HG03521 (cell line): ENCODE results near the gene MOB4.
"Not testable (repeated sequence)": the region's sequence is repeated elsewhere in the genome, so short reads cannot be mapped to it uniquely, and the experiment has no call there.

Source experiments
- ATAC-seq: cut with Tn5 transposase; IDR thresholded peaks from one replicate; pipeline ENCODE4 v1.9.1; 2021; ENCODE audit warnings: mild to moderate bottlenecking, moderate library complexity; ENCODE audit not compliant: unreplicated experiment

The MOB4 gene

DNA sequence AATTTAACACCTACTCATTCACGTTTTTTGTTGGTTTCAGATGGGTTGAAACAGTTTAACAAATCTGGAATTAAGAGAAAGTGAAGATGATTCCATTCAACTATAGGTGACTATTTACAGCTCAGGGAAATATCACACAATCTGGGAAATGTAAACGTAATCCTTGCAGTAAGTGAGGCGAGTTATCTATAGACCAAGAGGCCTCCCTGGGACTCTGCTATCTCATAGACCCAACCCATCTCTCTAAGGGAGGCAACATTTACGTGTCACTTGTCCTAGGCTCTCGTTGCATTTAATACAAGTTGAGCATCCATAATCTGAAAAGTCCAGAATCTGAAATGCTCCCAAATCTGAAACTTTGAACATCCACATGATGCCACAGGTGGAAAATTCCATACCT, 2.0 kb upstream of the MOB4 start:
- ATAC-seq = no peak

DNA sequence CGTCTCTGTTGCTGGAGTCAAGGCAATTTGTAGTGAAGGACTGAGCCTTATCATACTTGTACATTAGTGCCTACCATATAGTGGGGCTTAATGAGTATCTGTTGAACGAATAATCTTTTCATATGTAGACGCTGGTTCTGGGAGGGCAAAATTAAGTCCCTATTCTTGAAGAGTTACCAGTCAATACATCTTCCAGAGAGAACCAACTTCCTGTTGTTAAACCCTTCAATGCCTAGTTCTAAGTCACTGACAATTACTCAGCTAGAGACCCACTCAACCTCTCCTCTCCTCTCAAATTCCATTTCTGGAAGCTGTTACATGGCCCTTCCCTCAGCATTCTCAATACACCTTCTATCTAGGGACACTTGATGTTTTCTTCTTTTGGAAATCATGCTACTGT, 1.1 kb upstream of the MOB4 start:
- no peak for ATAC-seq

DNA sequence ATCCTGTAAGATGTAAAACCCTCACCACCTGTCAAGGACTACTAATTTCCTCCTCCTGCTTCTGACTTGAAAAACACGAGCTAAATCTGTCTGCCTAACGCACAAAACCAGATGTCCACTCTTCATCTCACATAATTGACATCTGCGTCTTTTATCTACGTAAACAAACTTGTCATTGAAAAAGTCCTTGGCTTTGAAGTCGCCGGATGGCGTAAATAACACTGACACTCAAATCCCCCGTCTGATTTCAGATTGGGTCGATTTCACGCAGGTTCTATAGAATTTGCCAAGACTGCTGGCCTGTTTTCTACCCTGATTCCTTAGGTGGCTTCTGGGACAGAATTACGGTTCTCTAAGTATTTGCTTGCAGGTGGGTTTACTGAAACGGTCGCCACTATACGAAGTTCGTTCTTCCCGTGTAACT, 539 bp upstream of the MOB4 start:
- no peak for ATAC-seq

DNA sequence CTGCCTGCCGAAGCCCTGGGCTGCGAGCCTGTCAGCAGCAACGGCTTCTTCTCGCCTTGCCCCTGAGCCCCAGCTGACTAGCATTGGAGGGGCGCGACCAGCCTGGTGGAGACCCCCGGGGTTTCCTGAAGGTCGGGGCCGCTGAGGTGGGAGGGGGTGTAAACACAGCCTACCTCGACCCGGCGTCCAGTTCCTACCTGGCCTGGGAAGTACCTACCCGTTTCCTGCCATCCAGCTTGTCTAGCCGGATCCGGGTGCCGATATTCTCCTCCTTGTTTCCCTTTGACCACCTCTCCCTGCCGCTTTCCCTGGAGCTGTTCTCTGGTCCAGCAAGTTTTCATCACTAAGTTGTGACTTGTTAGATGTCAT, 511 bp downstream of the MOB4 start:
- peak; percentile 4 for ATAC-seq

DNA sequence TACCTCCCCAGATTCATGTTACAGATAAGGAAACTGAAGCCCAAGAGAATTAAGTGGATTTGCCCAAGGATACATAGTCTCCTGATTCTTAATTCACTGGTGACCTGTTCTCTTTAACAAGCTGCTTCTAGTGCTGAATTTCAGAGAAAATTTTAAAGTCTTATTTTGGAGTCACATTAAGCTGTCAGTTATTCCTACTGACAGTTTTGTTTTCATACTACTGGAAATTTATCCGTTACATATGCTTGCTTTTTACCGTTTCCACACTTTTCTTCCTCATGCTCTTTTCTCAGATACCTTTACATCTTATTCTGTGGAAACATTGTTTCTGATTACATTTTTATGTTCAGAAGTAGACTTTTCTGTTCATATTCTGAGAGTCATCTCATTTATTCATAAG, 1.3 kb downstream of the MOB4 start:
- ATAC-seq = no peak

DNA sequence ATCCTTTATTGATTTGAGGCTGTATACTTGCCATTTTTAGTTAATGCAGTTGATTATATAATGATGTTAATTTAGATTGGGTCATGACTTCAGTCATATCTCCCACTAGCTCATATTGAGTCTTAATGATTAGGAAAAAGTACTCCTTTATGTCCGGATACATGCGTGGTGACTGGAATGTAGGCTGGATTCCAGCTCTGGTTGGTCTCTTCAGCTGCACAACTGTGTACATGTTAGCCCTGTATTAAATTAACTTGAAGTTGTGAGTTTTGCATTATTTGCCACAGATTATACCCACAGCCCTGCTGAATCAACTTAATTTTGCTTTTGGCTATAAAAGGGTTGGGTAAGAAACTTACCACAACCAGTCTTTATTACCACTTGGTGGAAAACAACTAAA, 22.5 kb downstream of the MOB4 start:
- no peak for ATAC-seq

DNA sequence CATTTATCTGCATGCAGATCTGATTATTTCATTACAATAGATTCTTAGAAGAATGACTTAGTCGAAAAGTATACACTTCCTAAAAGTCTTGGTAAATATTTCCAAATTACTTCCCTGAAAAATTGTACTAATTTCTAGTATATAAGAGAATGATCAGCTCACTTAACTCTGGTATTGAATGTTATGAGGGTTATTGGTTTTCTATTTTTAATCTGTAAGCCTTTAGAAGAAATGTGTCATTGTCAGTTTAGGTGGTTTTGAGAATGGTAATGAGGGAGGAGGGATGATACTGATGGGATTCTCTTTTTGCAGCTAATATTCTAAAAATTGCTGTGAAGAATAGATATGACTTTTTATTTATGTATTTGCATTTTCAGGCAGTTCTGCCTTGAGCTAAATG, 23.9 kb downstream of the MOB4 start:
- ATAC-seq = no peak

DNA sequence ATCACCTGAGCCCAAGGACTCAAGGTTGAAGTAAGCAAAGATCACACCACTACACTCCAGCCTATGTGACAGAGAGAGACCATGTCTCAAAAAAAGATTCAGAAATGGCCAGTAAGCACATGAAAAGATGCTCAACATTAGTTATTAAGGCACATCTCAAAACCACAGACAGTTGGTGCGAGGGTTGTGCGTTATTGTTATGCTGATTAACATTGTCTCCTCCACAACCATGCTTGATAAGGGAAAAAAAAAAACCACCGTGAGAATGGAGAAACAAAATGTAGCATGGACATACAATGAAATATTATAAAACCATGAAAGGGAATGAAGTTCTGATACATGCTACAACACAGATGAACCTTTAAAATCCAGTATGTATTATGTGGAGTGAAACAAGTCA, 27.3 kb downstream of the MOB4 start:
- no peak for ATAC-seq

DNA sequence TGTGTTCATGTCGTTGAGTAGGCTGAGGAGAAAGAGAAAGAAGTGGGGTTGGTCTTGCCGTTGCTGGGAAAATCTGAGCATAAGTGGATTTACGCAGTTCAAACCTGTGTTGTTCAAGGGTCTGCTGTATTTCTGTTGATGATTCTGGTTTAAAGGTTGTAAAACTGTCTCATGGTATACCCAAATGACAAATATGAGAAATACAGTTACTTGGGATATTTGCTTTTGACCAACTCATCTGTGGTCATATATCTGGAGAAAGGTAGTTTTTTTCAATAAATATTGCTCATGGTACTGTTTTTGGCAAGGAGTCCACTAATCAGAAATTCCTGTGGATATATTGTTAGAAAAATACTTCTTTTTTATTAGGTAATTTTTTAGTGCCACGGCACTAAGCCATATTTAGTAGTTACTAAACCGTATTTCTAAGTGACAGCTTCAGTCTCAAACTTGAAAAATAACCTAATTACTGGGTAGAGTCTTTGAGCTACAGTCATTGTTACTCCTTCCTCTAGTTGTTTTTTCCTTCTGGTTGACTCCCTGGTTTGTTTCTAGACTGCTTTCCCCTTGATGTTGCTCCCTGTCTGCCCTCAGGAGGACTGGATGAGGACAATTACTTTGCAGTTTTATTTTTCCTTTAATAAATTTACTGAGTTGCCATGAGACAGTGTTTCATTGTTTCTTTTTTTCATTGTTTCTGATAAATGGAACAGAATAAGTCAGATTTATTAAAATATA, 31.5 kb downstream of the MOB4 start:
- no peak for ATAC-seq

DNA sequence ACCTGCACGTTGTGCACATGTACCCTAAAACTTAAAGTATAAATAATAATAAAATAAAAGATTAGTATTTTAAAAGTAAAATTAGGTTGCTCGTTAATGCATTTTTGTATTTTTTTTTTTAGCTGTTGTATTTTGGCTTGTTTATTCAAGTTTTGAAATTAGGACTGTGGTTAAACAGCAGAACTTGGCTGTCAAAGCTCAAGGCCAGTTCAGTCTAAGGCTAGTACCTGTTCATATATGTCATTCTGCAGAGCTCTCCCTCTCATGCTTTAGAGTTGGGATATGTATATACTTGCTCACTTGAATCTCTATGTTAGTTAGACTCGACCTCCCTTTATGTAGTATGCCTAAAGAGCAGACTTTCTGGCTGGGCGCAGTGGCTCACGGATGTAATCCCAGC, 32.7 kb downstream of the MOB4 start:
- no peak for ATAC-seq

DNA sequence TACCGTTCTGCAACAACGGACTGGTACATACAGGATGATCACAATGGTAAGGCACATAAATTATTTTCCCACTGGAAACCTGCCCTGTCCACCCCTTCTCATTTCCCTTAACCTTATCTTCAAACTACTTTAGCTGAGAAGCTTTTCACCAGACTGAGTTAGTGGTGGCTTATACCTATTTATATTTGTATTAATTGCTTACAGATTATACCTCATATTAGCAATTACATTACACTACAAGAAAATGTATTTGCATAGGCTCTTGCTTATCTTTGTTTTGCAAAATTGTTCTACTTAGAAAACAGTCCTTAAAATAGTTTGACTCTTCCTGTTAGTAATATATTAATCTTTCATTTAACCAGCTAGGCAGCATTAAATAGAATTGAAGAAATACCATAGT, 35.4 kb downstream of the MOB4 start:
- not testable (repeated sequence) for ATAC-seq

DNA sequence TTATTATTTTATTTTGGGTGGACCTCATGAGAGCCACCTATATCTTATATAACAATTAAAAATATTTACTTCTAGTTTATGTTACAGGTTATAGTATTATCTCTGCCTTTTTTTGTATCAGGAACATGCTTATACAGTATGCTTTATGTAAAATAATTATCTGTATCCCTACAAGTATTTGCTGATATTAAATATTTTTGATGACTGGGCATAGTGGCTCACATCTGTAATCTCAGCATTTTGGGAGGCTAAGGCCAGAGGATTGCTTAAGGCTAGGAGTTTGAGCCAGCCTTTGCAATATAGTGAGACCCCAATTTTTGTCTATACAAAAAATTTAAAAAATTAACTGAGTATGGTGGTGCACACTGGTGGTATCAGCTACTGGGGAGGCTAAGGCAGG, 39.6 kb downstream of the MOB4 start:
- ATAC-seq = no peak

DNA sequence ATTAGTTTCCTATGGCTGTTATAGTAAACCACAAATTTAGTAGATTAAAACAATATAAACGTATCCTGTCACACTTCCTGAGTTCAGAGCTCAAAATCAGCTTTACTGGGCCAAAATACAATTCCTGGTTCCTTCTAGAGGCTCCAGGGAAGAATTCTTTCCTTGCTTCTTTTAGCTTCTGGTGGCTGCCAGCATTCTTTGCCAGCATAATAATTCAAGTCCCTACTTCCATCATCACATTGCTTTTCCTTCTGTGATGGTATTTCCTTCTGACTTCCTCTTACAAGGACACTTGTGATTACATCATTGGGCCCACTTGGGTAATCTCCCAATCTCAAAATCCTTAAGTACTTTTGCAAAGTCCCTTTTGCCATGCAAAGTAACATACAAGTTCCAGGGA, 40.6 kb downstream of the MOB4 start:
- no peak for ATAC-seq

DNA sequence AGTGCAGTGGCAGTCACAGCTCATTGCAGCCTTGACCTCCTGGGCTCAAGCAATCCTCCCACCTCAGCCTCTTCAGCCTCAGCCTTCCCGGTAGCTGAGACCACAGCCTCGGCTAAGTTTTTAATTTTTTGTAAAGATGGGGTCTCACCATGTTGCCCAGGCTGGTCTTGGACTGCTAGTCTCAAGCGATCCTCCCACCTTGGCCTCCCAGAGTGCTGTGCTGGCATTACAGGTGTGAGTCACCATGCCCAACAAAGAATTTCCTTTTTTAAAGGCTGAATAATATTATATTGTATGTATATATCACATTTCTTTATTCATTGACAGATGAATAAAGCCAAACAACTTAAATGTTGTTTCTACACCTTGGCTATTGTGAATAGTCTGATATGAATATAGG, 42.5 kb downstream of the MOB4 start:
- no peak for ATAC-seq

DNA sequence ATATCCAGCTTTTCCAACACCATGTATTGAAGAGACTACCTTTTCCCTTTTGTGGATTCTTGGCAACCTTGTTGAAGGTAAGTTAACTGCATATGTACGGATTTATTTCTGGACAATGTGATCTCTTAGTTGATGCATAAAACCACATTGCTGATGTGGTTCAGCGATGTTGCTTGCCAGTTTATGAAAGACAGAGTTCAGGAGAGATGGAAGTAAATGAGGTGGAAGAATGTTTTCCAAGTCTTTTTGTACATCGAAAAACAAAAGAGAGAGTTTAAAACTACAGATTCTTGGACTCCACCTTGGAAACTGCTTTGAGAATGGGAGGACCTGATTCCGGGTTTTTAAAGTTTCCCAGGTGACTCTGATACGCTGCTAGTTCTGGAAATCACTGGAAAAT, 43.8 kb downstream of the MOB4 start:
- no peak for ATAC-seq

DNA sequence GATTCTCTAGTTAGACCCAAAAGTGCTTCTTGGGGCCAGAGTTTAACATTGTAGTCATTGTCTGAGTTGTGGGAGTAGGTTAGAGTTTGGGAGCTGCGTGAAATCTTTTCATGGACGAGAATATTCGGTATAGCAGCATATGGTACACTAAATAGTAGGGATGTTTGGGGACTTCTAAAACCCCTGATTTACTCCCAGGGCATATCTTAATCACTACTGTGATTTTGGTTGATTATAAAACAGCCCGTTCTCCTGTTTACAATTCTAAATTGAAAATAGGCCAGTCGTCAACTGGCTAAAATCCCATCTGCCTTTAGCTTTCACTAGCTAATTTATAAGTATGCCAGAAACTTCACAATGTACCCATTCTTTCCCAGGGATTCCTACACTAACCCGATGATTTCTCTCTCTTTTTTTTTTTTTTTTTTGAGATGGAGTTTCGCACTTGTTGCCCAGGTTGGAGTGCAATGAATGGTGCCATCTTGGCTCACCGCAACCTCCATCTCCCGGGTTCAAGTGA, 44.3 kb downstream of the MOB4 start:
- no peak for ATAC-seq

DNA sequence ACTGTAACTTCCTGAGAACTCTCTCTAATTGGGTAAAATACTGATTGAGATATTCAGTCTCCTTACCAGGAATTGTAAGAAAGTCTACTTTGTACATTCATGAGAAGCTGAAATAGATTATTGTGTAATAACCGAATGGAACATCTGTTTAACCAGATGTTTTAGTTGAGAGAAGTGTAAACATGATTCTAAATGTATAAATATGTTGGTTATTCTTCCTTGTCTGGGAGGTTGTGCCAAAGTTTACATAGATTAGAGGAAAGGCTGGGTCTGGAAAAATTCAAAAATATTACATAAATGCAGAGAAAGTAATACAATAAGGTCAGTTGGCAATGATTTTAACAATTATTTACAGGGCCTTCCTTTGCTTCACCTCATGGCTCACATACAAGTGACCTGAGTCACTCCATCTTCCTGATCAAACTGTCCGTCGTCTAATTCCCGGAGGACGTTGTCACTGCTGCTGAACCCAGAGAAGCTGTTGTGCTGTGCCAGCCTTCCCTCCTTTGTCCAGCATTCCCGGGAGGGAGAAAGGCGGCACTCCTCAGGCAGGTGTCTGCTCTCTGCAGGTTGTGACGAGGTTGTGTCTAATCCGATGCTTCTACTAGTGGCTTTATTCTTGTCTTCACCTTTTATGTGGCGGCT, 55.9 kb downstream of the MOB4 start:
- no peak for ATAC-seq

DNA sequence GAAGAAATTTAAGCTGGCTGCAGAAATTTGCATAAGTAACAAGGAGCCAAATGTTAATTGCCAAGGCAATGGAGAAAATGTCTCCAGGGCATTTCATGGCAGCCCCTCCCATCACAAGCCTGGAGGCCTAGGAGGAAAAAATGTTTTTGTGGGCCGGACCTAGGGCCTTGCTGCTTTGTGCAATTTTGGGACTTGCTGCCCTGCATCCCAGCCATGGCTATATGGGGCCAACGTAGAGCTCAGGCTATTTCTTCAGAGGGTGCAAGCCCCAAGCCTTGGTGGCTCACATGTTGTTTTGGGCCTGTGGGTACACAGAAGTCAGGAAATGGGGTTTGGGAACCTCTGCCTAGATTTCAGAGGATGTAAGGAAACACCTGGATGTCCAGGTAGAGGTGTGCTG, 57.7 kb downstream of the MOB4 start:
- no peak for ATAC-seq

DNA sequence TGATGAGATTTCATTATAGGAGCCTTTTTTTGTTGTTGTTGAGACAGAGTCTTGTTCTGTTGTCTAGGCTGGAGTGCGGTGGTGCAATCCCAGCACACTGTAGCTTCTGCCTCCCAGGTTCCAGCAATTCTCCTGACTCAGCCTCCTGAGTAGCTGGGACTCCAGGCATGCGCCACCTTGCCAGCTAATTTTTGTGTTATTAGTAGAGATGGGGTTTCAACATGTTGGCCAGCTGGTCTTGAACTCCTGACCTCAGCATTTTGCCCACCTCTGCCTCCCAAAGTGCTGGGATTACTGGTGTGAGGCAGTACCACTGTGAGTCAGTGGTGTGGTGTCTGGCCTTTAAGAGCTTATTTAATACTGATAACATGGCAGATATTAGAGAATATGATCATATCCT, 60.1 kb downstream of the MOB4 start:
- ATAC-seq = no peak

DNA sequence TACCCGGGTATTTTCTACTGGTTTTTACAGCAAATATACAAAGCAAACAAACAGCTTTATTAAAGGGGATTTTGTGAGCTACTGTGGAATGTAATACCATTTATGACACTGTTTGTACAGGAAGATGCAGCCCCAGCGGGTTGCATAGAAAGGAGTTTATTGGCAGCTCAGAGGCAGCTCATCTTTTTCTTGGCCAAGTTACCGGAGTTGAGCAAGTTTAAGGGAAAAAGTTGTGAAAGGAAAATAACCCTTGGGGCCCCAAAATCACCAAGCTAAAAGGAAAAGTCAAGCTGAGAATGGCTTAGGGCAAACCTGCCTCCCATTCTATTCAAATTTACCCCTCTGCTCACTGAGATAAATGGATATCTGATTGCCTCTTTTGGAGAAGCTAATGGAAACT, 60.8 kb downstream of the MOB4 start:
- no peak for ATAC-seq

DNA sequence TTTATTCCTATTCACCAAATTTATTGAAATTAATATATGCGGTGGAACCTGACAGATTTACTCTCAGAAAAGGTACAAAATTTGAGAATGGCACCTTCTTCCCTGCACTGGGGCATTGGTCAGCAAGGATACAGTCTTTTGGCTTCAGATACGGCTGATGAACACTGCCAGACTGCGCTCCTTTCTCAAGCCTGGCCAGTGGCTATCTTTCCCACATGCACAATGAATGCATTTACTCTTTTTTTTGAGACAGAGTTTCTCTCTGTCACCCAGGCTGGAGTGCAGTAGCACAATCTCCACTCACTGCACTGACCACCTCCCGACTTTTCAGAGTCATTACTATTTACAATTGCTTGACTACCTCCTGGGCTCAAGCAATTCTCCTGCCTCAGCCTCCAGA, 61.6 kb downstream of the MOB4 start:
- ATAC-seq = no peak

DNA sequence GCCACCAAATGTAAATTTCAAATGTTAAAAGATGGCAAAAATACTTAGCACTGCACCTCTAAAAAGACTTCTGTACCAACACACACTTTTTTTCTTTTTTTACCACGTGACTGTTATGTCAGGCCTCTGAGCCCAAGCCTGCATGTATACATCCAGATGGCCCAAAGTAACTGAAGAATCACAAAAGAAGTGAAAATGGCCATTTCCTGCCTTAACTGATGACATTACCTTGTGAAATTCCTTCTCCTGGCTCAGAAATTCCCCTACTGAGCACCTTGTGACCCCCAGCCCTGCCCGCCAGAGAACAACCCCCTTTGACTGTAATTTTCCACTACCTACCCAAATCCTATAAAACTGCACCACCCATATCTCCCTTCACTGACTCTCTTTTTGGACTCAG, 62.4 kb downstream of the MOB4 start:
- ATAC-seq = not testable (repeated sequence)

DNA sequence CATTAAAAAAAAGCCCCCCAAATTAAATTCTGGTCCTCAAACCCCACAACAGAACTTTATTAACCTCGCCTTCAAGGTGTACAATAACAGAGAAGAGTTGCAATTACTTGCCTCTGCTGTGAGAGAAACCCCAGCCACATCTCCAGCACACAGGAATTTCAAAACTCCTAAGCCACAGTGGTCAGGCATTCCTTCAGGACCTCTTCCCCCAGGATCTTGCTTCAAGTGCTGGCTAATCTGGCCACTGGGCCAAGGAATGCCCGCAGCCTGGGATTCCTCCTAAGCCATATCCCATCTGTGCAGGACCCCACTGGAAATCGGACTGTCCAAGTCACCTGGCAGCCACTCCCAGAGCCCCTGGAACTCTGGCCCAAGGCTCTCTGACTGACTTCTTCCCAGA, 64.3 kb downstream of the MOB4 start:
- not testable (repeated sequence) for ATAC-seq
